ENCODE results near the gene DHRS3.

Gene DHRS3

DNA sequence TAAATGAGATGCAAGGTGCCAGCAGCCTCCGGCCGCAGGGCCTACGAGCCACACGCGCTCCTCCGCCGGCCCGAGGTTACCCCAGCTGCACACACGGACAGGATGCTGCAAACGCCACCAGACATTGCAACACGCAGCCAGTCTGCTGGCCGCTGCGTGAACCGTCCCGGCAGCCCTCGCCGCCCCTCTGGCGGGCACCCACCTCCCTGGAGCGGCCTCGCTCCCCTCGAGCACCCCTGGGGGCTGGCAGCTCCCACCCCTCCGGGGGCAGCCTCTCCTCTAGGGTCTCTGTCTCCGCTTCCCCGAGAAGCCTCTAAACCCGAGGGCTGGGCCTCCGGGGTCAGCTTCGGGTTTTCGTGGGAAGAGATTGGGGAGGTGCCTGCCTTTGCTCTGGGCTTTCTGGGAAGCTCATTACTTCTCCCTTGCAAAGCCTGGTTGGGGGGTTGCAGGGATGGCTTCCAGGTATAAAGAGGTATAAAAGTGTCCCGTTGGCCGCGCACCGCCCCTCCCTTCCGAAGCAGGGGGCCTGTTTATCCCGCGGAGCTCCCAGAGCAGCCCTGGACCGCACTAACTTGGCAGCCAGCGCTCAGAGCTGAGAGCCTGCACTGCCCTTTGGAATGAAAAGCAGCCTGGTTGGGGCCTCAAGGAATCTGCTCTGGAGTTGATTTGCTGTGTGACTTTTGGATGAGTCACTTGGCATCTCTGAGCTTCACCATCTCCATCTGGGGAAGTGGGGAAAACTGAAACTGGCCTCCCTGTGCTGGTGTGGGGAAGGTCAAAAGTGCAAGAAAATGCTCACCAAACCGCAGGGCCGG is 21.8 kb downstream of the DHRS3 start:
- DNase-seq = no peak

DNA sequence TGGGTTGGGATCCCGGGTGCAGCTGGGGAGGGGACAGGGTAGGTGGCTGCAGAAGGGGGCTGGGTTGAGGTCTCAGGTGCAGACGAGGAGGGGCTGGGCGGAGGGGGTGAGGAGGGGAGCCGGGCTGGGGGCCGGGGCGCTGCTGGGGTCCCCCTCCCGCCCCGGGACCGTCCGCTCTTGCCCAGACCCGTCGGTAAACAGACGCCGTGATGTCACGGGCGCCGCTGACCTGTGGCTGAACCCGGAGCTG is 22.3 kb downstream of the DHRS3 start:
- no peak for DNase-seq

DNA sequence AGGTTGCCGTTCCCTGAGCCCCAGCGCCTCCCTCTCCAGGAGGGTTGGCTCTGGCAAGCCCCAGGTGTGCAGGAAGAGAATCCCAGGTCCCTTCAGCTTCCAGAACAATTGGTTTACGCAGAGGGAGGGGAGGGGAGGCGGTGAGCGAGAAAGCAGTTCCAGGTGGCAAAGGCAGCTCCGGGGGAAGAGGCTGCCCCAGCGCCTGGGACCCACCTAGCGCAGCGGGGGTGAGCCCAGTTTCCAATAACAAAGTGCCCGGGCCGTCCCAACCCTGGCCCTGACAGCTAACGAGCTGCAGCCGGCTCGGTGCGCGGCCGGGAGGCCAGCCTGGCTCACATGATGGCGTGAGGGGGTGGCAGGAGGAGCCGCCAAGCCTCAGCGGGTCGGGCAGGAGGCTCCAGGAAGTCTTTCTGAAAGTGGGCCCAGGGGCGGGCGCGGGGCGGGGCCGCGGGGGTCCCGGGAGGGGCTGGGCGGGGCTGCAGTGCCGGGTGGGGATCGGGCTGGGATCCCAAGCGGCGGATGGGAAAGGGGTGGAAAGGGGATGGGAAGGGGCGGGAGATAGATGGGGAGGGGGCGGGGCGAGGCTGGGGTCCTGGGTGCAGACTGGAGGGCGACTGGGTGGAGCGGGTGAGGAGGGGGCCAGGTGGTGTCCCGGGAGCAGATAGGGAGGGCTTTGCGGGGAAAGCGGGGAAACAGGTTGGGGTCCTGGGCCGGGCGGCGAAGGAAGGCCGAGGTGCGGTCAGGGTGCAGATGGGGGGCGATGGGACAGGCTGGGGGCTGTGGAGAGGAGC is 22.8 kb downstream of the DHRS3 start:
- no peak for DNase-seq

DNA sequence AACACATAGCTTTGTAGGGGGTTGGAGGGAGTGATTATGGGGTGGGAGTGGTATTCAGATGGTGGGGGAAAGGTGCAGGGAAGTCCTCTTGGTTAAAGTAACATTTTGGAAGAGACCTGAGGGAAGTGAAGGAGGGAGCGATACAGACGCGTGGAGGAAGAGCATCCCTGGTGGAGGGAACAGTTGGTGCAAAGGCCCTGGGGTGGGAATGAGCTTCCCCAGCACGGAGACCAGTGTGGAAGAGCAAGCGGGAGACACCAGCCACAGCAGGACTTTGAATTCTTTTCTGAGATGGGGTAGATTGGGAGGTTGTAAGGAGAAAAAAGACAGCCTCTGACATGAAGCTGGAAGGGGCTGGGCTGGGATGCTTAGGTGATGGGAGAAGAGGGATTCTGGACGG is 23.5 kb downstream of the DHRS3 start:
- no peak for DNase-seq

DNA sequence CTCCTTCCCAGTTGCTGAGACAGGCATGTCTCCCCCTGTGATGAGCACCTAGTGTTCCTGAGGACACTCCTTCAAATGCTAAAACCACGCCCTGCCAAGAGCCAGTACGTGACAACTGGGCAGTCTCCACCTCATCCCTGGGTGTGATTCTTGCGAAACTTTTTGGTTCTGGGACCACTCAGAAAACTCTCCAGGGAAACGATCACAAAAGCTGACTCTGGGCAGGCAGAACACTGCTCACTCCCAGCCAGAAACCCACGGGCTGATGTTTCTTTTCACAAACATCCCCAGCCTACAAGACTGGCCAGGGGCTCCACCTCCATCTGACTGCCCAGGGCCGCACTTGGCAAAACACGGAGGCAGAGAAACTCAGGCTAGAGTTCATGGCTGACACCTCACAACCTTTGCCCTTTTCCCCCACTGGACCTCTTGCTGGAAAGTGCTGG is 24.4 kb downstream of the DHRS3 start:
- no peak for DNase-seq

DNA sequence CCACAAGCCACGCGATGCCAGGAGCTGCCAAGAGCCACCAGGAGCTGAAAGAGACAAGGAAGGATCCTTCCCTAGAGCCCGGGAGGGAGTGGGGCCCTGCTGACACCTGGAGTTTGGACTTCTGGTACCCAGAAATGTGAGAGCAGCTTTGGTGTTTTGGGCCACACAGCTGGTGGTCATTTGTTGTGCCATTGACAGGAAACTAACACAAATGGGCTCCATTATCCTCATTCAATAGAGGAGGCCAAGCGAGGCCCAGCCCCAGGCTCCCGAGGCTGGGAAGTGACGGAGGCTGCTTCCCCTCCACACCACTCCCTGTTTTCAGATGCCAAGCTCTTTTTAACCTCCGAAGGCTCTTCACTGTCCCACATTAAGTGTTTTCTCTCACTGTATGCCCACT is 25.5 kb downstream of the DHRS3 start:
- no peak for DNase-seq

DNA sequence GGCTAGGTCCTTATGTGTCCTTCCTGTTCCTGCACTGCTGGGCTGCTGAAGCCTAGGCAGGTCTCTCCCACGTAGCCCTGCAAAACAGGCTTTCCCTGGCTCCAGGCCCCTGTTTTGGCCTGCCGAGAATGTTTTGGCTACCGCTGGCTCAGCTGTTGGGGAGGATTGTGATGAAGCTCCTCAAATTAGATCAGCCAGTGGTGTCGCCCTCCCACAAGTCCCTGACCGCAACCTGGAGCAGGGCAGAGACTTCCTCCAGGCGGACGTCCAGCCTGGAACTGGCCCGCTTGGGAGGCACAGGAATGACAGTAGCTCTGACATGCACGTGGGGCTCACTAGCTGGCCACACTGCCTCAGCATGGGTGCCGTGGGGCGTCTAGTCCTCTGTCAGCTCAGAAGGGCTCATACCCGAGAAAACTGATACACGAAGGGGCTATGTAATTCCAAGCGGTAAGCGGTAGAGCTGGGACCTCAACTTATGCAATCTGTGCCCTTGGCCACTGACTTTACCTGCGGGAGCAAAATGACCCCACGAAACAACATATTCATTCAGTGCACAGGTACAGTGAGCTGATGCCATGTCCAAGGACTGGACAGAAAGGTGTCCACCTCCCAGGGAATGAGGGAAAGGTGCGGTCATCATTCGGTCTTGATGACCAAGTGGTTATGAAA is 26.6 kb downstream of the DHRS3 start:
- no peak for DNase-seq

DNA sequence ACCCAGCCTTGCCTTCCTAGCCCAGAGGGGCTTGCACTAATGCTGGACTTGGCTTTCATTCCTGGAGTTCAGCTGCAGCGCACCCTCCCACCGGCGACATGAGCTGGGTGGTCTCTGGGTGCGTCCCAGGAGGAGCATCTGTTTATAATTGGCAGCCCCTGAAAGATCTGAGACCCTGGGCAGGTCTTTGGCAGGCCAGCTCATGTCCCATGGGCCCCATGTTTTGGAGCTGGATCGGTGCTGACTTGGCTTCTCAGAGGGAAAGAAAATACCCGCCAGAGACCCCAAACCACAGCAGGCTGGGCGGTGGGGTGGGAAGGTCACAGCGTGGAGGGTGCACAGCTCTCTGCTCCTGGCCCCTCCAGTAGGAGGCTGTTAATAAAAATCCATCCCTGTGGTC is 29.3 kb downstream of the DHRS3 start:
- DNase-seq = no peak

DNA sequence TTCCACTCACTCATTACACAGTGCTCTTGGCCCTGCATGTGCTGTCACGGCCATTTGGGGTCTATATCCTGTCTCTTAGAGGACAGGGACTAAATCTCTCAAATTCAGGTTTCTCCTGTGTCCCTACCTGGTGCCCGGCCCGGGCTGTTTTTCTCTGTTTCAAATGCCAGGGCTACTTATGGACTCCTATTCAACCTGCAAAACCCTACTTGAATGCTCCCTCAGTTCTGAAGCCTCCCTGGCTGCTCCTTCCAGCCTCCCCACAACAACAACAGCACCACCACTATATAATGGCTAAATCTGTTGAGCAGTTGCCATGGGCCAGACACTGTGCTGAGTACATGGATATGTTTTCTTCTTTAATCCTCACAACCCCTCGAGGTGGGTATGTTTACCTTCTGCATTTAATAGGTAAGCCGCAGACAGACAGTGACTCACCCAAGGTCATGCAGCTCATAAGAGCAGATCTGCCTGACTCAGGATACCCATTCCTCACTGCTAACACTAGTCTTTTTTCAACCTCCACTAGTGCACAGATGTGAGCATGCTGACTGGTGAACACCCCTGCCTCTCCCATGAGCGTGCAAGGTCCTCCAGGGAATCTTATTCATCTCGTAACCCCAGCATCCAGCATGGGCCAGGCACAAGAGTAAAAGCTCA is 29.9 kb downstream of the DHRS3 start:
- DNase-seq = no peak

DNA sequence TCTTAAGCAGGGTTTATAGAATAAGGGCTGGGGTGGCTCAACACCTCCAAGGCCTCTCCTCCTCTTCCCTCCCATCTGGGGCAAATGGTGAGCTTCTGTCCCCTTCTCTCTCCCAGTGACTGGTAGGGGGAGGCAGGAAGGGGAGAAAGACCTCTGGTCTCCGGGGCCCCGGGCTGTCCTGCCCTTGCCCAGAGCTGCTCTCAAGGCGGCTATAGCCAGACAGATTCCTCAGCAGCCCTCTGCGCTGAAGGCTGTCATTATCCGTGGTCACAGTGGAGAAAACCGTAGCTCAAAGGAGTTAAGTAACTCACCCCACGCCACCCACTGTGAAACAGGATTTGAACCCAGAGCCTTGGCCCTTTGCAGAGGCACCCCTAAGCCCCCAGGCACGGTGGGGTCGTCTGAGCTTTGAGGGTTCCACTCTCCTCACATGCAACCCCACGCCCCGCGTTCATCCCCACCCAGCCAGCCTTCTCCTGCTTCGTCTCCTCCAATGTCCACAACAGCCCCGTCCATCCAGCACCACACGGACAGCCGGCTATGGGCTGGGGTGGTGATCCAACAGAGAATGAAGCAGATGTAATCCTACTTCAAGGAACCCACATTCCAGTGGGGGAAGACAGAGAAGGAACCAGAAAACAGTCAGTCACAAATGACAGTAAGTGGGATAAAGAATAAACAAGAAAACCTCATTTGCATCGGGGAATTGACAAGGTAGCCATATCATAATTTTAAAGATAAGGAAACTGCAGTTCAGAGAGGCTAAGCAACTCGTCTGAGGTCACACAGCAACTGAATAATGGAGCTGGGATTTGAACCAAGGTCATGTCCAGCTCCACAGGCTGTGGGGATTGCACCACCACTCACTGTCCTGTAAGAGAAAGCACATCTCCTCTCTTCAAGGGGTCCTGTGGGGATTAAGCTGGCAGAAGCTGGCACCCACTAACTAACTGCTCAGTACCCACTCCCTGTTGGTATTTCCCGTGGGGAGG is 31.8 kb downstream of the DHRS3 start:
- no peak for DNase-seq

DNA sequence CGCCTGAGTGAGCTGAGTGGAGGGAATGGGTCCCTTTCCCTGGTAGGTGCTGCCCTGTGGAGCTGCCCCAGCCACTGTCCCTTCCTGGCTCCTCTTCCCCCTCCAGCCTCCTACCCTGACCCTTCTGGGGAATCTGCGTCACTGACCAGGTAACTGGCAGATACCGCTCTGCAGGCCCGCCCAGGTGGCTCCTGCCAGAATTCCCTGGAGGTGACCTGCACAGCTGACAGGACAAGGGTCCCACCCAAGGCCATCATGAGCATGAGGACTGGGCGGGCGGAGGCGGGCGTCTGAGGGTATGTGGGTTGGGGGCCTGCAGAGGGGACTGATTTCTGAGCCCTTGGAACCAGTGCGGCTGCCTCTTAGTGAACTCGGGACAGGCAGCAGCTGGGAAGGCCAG is 32.5 kb downstream of the DHRS3 start:
- DNase-seq = no peak

DNA sequence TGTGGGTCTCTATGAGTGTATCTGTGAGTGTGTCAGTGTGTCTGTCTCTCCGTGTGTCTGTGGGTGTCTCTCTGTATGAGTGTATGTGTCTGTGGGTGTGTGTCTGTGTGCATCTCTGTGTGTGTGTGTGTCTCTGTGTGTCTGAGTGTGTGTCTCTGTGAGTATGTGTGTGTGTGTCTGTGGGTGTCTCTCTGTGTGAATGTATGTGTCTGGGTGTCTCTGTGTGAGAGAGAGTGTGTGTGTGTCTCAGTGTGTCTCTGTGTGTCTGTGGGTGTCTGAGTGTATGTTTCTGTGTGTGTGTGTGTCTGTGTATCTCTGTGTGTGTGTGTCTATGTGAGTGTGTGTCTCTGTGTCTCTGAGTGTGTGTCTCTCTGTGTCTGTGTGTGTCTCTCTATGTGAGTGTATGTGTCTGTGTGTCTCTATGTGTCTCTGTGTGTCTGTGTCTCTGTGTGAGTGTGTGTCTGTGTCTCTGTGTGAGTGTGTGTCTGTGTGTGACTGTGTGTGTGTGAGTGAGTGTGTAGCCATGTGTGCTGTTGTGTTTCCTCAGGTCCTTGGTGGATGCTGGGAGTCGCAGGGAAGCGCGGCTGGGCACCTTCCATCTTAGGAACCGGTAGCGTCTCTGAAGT is 33.0 kb downstream of the DHRS3 start:
- DNase-seq = no peak

DNA sequence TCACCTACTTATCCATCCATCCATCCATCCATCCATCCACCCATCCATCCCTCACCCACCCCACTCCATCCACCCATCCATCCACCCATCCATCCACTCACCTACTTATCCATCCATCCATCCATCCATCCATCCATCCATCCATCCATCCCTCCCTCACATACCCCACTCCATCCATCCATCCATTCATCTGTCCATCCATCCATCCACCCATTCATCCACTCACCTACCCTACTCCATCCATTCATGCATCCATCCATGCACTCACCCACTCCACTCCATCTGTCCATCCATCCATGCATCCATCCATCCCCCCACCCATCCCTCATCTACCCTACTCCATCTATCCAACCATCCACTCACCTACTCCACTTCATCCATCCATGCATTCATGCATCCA is 34.5 kb downstream of the DHRS3 start:
- DNase-seq = no peak

DNA sequence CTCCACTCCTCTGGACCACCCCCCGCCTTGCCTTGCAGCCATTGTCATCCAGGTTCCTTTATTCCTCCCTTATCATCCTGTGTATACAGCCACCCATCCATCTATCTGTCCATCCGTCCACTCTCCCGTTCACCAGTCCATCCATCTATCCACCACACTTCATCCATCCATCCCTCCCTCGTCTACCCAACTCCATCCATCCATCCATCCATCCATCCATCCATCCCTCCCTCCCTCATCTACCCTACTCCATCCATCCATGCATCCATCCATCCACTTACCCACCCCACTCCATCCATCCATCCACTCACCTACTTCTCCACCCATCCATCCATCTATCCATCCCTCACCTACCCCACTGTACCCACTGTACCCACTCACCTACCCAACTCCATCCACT is 35.4 kb downstream of the DHRS3 start:
- no peak for DNase-seq

DNA sequence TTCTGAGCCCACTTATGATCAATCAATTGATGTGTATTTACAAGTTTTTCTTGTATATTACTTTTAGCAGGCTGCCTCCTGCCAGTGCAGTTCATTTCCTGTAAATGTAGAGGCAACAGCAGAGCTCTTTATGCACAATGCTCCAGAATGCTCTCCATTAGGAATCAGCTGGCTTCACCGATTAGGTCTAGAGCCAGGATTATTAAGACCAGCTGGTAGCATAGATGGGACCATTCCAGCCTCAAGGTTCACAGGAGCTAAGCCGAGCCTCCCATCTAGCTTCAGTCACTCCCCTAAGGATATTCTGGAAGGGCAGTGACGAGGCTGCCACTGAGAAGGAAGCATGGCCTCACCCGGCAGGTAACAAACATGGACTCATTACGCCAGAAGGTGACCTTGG is 36.8 kb downstream of the DHRS3 start:
- no peak for DNase-seq

DNA sequence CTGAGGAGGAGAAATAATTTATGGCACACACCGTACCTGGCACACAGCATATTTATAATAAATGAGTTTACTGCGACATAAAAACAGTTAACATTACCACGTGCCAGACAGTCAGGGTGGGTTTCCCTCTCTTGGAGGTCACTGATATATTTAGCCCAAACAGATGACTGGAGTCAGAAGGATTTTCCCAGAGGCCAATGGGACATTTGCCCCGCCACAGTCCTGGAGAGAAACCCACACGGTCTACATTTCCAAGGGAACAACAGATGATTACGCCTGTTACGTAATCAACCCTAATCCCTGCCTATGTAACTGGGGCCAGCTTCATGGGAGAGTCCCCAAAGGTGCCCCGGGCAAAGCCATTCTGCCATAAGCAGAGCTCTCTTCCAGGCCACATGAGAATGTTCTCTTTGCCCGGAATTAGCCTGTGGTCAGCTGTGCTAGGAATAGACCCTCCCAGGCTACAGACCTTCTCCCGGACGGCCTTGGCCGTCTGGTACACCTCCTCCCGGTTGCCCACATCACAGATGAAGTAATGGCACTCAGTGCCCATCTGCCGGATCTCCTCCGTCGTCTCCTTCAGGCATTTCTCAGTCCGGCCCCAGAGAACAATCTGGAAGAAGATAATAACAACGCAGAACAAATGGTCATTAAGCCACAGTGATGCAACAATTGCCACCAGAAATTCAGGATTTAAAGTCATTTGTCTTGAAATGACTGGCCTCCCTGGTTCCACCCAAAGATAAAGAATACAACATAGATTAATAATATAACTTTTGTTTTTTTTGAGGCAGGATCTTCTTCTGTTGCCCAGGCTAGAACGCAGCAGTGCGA is 37.7 kb downstream of the DHRS3 start:
- DNase-seq = no peak

DNA sequence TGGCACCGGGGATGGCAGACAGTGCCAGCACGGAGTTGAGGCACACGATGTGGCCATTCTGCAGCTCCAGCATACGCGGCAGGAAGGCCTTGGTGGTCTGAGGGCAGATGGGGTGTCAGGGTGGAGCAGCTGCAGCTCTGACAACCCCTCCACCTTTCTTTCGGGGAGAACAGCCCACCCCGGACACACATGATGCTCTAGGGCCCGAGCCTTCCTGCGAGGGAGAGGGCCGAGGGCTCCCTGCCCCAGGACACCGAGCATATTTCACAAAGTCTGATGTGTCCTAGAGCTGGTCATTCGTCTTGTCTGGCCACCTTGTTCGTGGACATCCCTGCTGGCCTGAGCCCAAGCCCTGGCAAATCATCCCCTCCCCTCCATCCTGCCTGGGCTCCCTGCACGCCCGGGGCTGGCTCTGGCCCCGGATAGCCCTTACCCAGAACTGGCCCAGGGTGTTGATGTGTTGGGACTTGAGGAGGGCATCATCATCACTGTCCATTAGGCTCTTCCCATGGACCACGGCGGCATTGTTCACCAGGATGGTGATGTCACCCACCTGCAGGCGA is 39.1 kb downstream of the DHRS3 start:
- no peak for DNase-seq

DNA sequence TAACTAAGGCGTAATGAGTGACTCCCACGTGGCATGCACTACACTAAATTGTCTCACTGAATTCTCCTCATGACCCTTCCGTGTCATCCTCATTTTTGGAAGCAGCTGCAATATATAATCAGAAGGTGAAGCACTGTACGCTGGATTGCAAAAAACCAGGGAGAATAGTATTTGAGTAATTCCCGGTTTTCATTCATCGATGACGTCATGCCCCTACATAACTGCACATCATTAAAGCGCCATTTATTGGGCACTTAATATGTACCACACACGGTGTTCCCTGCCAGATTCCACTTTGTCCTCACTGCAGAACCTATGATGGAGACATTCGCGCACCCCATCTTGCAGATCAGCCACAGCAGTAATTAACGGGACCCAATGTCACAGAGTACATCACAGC is 41.0 kb downstream of the DHRS3 start:
- no peak for DNase-seq

DNA sequence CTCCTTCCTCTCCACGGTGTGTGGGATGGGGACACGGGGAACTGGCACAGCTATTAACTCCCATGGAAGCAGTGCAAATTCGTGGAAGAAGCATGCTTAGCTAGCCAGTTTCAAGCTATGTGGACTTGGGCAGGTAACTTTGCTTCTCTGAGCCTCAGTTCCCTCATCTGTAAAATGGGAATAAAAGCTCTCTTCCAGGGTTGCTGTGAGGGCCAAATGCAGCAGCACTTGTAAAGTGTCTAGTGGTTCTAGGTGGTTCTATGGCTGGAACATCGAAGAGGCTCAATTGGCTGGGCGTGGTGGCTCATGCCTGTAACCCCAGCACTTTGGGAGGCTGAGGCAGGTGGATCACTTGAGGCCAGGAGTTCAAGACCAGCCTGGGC is 43.3 kb downstream of the DHRS3 start:
- no peak for DNase-seq

DNA sequence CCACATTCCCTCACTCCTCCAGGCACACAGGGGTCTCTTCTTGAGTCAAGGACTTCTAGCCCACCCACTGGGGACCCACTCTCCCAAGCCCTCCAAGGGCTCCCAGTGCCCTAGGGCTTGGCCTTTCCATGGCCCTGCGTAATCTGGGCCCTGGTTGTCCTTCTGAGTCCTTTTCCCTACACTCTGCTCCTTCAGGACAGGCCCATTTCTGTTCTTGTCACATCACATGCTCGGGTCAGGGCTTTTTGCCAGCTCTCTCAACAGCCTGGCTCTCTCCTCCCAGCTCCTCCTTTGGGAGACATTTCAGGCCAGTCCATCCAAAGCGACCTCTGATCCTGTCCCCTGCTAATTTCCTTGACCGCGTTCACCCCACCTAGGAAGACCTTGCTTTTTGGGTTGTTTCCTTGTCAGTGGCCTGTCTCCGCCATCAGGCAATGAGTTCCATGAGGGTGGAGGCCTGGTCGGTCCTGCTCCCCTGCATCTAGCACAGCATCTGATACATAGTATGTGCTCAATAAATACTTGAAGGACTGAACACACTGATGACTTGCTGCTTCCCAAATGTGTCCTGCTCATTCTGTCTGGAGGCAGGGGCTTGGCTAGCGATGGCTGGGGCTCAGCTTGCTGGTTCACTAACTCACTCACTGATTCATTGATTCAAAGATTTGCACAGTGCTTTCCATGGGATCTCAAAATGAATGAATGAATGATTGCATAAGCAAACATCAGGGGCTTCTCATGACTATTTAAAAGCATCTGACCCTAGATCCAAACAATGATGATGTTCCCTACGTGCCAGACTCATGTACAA is 44.8 kb downstream of the DHRS3 start:
- no peak for DNase-seq
